ENCODE measurements around the gene NXPH4.

The NXPH4 gene

DNA sequence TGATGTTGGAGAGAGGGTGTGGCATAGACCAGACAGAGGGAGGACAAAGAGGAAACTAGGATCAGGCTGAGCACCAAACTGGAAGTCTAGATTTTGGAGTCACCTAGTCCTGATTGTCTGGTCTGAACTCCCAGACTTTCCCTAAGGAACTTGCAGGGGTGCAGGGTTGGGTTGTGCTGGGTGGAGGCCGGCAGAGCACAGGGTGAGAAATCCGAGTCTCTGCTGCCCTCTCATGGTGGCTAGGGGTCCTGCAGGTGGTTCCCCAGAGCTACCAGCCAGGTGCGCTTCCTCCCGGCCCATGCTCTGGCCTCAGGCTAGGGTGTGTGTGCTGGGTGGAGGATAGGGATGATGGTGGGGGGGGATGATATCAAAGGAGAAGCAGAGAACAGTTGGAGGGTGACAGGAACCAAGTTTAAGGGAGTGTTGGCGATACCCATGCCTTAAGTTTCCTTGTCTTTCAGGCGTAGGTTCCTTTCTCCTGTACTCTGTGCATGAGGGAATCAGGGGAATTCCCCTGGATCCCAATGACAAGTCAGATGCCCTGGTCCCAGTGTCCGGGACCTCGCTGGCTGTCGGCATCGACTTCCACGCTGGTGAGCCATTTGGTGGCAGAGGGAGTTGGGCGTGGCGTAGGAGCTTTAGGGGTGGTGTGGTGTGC is 33.5 kb upstream of the NXPH4 start:
- in situ Hi-C loops (cut with HindIII; ENCODE audit: low sequenced_read_pairs), result no loop called here

DNA sequence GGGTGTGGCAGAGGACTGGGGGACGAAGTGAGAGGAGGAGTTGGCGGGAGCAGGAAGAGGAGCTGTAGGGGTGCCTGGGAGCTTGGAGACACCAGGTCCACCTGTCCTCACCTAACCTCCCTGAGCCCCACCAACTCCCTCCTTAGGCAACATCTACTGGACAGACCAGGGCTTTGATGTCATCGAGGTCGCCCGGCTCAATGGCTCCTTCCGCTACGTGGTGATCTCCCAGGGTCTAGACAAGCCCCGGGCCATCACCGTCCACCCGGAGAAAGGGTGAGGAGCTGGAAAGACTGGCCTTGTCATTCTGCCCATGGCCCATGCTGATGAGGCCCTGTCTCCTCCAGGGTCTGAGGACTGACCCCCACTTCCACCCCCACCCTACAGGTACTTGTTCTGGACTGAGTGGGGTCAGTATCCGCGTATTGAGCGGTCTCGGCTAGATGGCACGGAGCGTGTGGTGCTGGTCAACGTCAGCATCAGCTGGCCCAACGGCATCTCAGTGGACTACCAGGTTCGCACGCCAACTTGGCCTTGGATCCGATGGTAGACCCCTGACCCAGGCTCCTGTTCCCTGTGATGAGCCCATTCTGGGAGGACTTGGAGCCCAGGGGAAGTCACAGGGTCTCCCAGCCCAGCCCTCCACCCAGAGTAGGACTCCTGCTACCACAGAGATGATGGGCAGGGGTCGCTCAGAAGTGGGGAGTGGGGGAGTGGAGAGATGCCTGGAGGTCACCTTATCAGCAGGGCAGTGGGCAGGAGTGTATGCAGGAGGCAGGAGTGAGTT is 32.5 kb upstream of the NXPH4 start:
- in situ Hi-C loops (cut with HindIII; ENCODE audit: low sequenced_read_pairs), result no loop called here

DNA sequence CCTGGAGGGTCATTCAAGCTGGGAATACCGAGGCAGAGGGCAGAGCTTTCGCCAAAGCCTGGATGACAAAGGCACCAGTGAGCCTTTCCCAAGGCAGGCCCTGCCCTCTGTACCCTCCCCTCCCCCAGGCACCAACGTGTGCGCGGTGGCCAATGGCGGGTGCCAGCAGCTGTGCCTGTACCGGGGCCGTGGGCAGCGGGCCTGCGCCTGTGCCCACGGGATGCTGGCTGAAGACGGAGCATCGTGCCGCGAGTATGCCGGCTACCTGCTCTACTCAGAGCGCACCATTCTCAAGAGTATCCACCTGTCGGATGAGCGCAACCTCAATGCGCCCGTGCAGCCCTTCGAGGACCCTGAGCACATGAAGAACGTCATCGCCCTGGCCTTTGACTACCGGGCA is 31.2 kb upstream of the NXPH4 start:
- in situ Hi-C loops (cut with HindIII; ENCODE audit: low sequenced_read_pairs), result no loop called here

DNA sequence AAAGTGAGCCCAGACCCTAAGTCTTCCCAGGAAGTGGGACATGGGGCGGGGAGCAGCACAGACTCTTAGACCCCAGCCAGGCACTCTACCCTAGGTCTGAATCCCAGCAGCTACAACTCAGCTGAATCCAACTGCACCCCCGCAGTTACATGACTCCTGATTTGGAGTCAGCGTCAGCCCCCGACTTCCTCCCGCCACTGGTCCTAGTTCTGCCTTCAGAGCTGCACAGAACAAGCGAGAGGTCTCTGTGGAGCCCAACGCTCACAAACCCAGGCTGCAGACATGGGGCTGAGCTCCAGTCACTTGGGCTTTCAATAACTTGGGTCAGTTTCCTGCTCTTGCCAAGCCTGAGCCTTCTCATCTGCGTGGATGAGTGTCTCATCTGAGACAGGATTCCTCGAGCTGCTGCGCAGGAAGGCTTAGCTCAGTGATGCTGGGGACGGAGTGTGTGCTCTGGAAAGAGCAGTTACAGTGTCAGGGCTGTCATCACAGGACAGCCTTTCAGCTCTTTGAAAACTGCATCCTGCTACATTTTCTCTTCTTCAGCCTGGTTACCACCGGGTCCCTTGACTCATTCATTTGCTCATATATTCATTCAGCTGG is 30.6 kb upstream of the NXPH4 start:
- in situ Hi-C loops (cut with HindIII; ENCODE audit: low sequenced_read_pairs), result no loop called here

- in situ Hi-C loops (cut with HindIII; ENCODE audit: low sequenced_read_pairs), result no loop called here
Measured at GRCh38 chr12:57187222-57188089, 29.1 kb upstream of the NXPH4 start.

DNA sequence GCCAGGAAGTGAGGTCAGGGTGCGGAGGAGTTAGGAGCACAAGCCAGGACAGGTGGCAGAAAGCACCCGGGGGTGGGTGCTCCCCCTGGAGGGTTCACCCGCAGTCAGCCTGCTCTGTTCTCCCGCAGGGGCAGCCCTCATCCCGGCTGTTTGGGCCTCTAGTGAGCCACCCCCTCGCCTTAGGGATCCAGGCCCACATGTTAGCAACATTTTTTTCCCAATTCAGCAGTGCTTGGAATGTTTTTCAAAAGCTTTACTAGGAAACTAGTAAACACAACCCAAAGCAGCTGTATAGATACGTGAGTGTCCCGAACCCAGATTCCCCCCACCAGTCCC is 28.5 kb upstream of the NXPH4 start:
- in situ Hi-C loops (cut with HindIII; ENCODE audit: low sequenced_read_pairs), result no loop called here

- in situ Hi-C loops (cut with HindIII; ENCODE audit: low sequenced_read_pairs), result no loop called here
Measured at GRCh38 chr12:57190037-57190436, 26.6 kb upstream of the NXPH4 start.

DNA sequence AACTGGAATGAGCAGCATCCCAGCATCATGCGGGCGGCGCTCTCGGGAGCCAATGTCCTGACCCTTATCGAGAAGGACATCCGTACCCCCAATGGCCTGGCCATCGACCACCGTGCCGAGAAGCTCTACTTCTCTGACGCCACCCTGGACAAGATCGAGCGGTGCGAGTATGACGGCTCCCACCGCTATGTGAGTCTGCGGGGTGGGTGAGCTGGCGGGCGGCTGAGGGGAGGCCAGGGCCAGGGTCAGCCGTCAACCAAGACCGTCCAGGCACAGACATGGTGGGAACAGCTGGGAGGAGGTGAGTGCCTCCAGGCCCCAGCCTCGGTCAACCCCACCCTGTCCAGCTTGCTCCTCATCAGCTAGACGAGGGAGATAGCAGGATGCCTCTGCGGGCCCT is 25.8 kb upstream of the NXPH4 start:
- in situ Hi-C loops (cut with HindIII; ENCODE audit: low sequenced_read_pairs), result no loop called here

DNA sequence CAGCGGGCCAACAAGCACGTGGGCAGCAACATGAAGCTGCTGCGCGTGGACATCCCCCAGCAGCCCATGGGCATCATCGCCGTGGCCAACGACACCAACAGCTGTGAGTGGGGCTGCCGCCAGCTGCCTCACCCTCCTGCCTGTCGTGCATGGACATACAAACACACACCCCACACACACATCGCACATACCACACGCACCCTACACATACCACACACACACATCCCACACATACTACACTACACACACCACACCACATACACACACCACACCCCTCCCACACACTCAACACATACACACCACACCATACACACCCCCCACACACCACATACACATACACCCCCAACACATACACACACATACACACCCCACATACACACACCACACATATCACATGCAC is 25.2 kb upstream of the NXPH4 start:
- in situ Hi-C loops (cut with HindIII; ENCODE audit: low sequenced_read_pairs), result no loop called here

DNA sequence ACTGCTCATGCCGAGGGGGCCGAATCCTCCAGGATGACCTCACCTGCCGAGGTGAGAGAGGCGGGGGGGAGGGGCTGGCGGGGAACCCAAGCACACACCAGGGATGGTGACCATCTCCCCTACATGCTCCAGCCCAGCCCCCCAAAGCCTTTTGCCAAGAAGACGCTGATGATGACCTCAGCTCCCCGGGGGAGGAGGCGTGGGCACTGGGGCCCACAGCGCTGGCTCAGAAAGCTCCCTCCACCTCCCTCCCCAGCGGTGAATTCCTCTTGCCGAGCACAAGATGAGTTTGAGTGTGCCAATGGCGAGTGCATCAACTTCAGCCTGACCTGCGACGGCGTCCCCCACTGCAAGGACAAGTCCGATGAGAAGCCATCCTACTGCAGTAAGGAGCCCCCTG is 23.7 kb upstream of the NXPH4 start:
- in situ Hi-C loops (cut with HindIII; ENCODE audit: low sequenced_read_pairs), result no loop called here

DNA sequence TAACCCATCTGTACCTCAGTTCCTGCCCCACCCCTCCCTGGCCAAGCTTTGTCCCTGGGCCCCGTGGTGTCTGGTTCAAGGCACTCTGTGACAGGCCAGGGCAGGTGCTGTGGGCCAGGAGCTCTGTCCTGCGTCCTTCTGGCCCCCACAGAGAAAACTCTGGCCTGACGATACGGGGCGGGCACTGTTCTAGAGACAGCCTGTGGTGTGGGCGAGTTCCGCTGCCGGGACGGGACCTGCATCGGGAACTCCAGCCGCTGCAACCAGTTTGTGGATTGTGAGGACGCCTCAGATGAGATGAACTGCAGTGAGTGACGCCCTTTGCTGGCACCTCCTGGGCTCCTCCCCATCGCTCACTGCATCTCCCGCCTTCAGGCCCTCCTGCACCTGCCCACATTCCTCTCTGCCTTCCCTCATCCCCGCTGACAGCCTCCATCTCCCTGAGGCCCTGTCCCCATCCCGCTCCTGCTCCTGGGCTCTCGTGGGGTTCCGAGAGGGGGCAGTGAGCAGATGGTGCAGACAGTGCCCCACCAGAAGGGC is 22.8 kb upstream of the NXPH4 start:
- in situ Hi-C loops (cut with HindIII; ENCODE audit: low sequenced_read_pairs), result no loop called here

DNA sequence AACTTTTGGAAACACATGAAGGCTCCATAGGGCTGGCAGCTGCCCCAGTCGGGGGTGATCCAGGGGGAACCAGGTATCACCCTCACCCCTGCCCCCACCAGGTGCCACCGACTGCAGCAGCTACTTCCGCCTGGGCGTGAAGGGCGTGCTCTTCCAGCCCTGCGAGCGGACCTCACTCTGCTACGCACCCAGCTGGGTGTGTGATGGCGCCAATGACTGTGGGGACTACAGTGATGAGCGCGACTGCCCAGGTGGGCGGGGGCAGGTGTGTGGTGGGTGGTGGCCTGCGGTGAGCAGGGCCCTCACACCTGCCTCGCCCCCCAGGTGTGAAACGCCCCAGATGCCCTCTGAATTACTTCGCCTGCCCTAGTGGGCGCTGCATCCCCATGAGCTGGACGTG is 22.3 kb upstream of the NXPH4 start:
- in situ Hi-C loops (cut with HindIII; ENCODE audit: low sequenced_read_pairs), result no loop called here

DNA sequence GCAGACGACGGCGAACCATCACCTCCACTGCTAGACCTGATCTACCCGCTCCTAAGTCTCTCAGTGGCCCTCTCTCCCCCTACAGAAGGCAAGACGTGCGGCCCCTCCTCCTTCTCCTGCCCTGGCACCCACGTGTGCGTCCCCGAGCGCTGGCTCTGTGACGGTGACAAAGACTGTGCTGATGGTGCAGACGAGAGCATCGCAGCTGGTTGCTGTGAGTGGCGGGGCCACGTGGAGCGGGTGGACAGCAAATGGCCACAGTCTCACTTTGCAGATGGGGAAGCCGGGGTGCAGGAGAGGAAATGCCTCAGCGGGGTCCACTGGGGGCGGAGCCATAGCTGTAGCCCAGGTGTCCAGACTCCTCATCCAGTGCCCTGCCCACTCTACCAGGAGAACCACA is 21.4 kb upstream of the NXPH4 start:
- in situ Hi-C loops (cut with HindIII; ENCODE audit: low sequenced_read_pairs), result no loop called here

DNA sequence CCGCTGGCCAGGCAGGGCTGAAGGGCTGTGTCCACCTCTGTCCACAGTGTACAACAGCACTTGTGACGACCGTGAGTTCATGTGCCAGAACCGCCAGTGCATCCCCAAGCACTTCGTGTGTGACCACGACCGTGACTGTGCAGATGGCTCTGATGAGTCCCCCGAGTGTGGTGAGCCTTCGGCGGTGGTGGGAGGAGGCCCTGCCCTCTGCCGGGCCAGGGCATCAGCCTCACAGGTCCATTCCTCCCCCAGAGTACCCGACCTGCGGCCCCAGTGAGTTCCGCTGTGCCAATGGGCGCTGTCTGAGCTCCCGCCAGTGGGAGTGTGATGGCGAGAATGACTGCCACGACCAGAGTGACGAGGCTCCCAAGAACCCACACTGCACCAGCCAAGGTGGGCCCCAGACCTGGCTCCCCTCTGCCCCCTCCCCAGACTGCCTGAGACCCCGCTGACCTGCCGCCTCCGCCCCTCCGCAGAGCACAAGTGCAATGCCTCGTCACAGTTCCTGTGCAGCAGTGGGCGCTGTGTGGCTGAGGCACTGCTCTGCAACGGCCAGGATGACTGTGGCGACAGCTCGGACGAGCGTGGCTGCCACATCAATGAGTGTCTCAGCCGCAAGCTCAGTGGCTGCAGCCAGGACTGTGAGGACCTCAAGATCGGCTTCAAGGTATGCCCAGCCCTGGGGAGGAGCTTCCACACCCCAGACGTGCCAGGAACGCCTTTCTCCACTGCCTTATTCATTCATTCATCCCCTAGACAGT is 20.8 kb upstream of the NXPH4 start:
- in situ Hi-C loops (cut with HindIII; ENCODE audit: low sequenced_read_pairs), result no loop called here

DNA sequence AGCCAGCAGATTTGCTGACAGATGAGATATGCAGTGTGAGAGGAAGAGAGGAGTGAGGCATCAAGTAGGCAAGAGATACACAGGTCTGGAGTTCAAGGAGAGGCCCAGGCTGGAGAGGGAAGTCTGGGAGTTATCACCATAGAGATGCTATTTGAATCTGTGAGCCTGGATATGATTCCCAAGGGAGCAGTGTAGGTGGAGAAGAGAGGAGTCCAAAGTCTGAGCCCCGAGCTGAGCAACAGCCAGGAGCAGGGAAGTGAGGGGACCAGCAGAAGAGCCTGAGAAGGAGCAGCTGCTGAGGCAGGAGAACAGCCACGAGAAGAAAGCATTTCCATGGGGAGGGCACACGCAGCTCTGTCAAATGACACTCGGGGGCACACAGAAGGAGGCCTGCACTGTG is 20.2 kb upstream of the NXPH4 start:
- in situ Hi-C loops (cut with HindIII; ENCODE audit: low sequenced_read_pairs), result no loop called here

DNA sequence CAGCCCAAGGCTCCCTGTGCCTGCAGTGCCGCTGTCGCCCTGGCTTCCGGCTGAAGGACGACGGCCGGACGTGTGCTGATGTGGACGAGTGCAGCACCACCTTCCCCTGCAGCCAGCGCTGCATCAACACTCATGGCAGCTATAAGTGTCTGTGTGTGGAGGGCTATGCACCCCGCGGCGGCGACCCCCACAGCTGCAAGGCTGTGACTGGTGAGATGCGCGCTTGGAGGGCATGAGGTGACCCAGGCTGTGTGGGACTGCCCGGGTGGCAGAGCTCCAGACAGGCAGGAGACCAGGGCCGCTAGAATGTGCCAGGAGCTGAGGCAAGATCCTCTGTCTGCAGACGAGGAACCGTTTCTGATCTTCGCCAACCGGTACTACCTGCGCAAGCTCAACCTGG is 19.6 kb upstream of the NXPH4 start:
- in situ Hi-C loops (cut with HindIII; ENCODE audit: low sequenced_read_pairs), result no loop called here

GRCh38 chr12:57198329-57198728 is 18.3 kb upstream of the NXPH4 start:
- in situ Hi-C loops (cut with HindIII; ENCODE audit: low sequenced_read_pairs), result no loop called here

DNA sequence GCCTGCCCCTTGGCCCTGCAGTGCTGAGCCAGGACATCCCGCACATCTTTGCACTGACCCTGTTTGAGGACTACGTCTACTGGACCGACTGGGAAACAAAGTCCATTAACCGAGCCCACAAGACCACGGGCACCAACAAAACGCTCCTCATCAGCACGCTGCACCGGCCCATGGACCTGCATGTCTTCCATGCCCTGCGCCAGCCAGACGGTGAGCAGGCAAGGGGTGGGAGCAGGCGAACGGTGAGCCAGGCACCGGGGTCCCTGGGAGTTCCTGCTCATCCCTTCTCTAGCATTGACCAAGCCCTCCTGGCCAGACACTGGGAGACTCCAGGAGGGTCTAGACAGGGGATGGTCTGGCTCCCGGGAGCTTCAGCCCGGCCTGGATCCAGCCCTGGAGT is 17.4 kb upstream of the NXPH4 start:
- in situ Hi-C loops (cut with HindIII; ENCODE audit: low sequenced_read_pairs), result no loop called here

GRCh38 chr12:57200497-57200896 is 16.1 kb upstream of the NXPH4 start:
- in situ Hi-C loops (cut with HindIII; ENCODE audit: low sequenced_read_pairs), result no loop called here

DNA sequence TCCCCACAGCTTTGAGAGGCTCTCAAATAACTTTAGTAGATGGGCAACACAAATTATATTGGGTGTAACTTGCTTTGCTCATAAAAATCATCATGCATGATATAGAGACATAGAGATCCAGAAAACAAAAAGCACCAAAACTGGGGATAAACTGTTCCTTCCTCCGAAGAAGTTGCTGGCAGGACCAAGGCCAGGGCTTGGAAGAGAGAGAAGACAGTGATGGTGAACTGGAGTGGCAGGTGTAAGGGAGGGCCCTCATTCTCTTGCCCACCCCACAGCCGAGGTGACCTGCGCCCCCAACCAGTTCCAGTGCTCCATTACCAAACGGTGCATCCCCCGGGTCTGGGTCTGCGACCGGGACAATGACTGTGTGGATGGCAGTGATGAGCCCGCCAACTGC is 15.4 kb upstream of the NXPH4 start:
- in situ Hi-C loops (cut with HindIII; ENCODE audit: low sequenced_read_pairs), result no loop called here

DNA sequence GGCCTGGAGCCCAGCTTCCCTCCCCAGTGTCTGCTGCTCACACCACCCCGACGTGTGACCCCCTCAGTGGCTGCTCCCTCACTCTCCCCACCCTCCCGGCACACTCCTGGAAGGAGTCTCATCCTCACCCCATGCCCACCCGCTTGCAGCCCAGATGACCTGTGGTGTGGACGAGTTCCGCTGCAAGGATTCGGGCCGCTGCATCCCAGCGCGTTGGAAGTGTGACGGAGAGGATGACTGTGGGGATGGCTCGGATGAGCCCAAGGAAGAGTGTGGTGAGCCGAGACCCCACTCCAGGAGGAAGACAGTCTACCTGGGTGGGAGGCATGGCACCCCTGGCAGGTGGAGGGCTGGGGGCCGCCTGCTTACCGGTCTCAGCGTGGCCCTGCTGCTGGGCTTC is 15.0 kb upstream of the NXPH4 start:
- in situ Hi-C loops (cut with HindIII; ENCODE audit: low sequenced_read_pairs), result no loop called here

All from endothelial cell of hepatic sinusoid (primary cell).